GM21381 (cell line): ENCODE results near the gene ERG.

ENCODE experiments used
- ATAC-seq: cut with Tn5 transposase; IDR thresholded peaks from one replicate; pipeline ENCODE4 v1.9.1; 2021; ENCODE audit warnings: mild to moderate bottlenecking, moderate library complexity; ENCODE audit not compliant: unreplicated experiment

Gene ERG

GRCh38 chr21:38363693-38364092 lies 134.6 kb downstream of the ERG start:
- ATAC-seq = no peak

- ATAC-seq = no peak
These were observed 137.0 kb downstream of the ERG start for GRCh38 chr21:38361324-38361723.

GRCh38 chr21:38359835-38360234 lies 138.4 kb downstream of the ERG start:
- no peak for ATAC-seq

- ATAC-seq = no peak
These were observed 139.2 kb downstream of the ERG start for GRCh38 chr21:38359090-38359489.

GRCh38 chr21:38358666-38359065 lies 139.6 kb downstream of the ERG start:
- ATAC-seq = no peak

- no peak for ATAC-seq
These were observed 140.2 kb downstream of the ERG start for GRCh38 chr21:38358098-38358497.

- no peak for ATAC-seq
These were observed 141.2 kb downstream of the ERG start for GRCh38 chr21:38356883-38357625.

GRCh38 chr21:38355992-38356781 lies 142.1 kb downstream of the ERG start:
- no peak for ATAC-seq

GRCh38 chr21:38355353-38355752 lies 142.9 kb downstream of the ERG start:
- ATAC-seq = no peak

- no peak for ATAC-seq
These were observed 143.5 kb downstream of the ERG start for GRCh38 chr21:38354746-38355145.

GRCh38 chr21:38354231-38354630 lies 144.0 kb downstream of the ERG start:
- ATAC-seq = no peak

GRCh38 chr21:38352536-38353219 lies 145.6 kb downstream of the ERG start:
- no peak for ATAC-seq

GRCh38 chr21:38351961-38352521 lies 146.2 kb downstream of the ERG start:
- no peak for ATAC-seq

- no peak for ATAC-seq
These were observed 146.9 kb downstream of the ERG start for GRCh38 chr21:38351176-38351959.

GRCh38 chr21:38350684-38351083 lies 147.6 kb downstream of the ERG start:
- no peak for ATAC-seq

GRCh38 chr21:38349977-38350376 lies 148.3 kb downstream of the ERG start:
- ATAC-seq = no peak

GRCh38 chr21:38349111-38349746 lies 149.0 kb downstream of the ERG start:
- ATAC-seq = no peak

- no peak for ATAC-seq
These were observed 152.0 kb downstream of the ERG start for GRCh38 chr21:38346286-38346685.

- no peak for ATAC-seq
These were observed 154.6 kb downstream of the ERG start for GRCh38 chr21:38343691-38344090.

GRCh38 chr21:38342739-38343138 lies 155.5 kb downstream of the ERG start:
- no peak for ATAC-seq
